Measurements from ENCODE around the gene IRF7.

IRF7 gene

DNA sequence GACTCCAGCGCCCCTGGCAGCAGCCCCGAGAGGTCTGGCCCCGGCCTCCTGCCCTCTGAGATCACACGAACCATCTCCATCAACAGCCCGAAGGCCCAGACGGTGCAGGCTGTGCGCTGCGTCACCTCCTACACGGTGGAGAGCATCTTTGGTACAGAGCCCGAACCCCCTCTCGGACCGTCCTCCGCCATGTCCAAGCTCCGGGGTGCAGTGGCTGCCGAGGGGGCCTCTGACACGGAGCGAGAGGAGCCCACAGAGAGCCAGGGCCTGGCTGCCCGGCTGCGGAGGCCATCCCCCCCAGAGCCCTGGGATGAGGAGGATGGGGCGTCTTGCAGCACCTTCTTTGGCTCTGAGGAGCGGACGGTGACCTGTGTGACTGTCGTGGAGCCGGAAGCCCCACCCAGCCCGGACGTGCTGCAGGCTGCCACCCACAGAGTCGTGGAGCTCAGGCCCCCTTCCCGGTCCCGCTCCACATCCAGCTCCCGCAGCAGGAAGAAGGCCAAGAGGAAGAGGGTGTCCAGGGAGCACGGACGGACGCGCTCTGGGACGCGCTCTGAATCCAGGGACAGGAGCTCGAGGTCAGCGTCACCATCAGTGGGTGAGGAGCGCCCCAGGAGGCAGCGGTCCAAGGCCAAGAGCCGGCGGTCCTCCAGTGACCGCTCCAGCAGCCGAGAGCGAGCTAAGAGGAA is 7.6 kb downstream of the IRF7 start:
- Histone ChIP-seq H3K4me3 (ENCODE audit: low read length) (no peak overlapping the region), H3K79me2 (ENCODE audit: low read length) (peaks cover 27% of the 10 kb centered on the region; the same call in 1 of the 2 replicates), H3K4me2 (ENCODE audit: low read depth, low read length) (no peak overlapping the region), H3K27ac (ENCODE audit: low read length) (no peak overlapping the region), H3K9ac (ENCODE audit: low read length) (no peak overlapping the region), H3K4me1 (ENCODE audit: low read length) (no peaks in the 10 kb centered on the region), H3K9me2 (replicated peaks; ENCODE audit: insufficient read depth, low read length) (no peaks in the 10 kb centered on the region), H3F3A (ENCODE audit: insufficient read depth, low read length) (no peaks in the 10 kb centered on the region), H2AFZ (ENCODE audit: low read length) (no peak overlapping the region), H4K20me1 (ENCODE audit: insufficient read depth, low read length) (no peaks in the 10 kb centered on the region), H3K36me3 (replicated peaks; ENCODE audit: insufficient read depth, low read length) (peaks cover 12% of the 10 kb centered on the region), H3K27me3 (replicated peaks; ENCODE audit: insufficient read depth, low read length) (no peaks in the 10 kb centered on the region), H3K9me3 (replicated peaks; ENCODE audit: insufficient read depth, low read length) (no peaks in the 10 kb centered on the region)
- no peak for DNase-seq
- TF ChIP-seq EZH2 (optimal IDR thresholded peaks at IDR 0.05; ENCODE audit: low read depth, low read length) (no peak), EZH2phosphoT487 (IDR thresholded peaks at IDR 0.05; ENCODE audit: low read length) (no peak), CTCF (IDR thresholded peaks at IDR 0.05; ENCODE audit: low read length) (no peak)

DNA sequence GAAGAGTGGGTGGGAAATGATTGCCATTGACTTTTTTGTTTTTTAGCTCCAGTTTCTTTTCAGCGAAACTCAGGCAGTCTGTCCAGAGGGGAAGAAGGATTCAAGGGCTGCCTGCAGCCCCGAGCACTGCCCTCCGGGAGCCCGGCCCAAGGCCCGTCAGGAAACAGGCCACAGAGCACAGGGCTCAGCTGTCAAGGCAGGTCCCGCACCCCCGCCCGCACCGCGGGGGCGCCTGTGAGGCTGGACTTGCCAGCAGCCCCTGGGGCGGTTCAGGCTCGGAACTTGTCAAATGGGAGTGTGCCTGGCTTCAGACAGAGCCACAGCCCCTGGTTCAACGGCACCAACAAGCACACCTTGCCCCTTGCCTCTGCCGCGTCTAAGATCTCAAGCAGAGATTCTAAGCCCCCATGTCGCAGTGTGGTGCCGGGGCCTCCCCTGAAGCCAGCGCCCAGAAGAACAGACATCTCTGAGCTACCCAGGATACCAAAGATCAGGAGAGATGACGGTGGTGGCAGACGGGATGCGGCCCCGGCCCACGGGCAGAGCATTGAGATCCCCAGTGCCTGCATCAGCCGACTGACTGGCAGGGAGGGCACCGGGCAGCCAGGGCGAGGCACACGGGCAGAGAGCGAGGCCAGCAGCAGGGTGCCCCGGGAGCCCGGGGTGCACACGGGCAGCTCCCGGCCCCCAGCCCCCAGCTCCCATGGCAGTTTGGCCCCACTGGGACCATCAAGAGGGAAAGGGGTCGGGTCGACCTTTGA is 8.6 kb downstream of the IRF7 start:
- Histone ChIP-seq H3K79me2 (ENCODE audit: low read length) (peaks cover 23% of the 10 kb centered on the region; the same call in 1 of the 2 replicates), H3K9ac (ENCODE audit: low read length) (no peak overlapping the region), H2AFZ (ENCODE audit: low read length) (no peak overlapping the region), H3K36me3 (replicated peaks; ENCODE audit: insufficient read depth, low read length) (peaks cover 12% of the 10 kb centered on the region; the same call in 1 of the 2 replicates), H3K9me2 (replicated peaks; ENCODE audit: insufficient read depth, low read length) (no peaks in the 10 kb centered on the region), H4K20me1 (ENCODE audit: insufficient read depth, low read length) (no peaks in the 10 kb centered on the region), H3K27me3 (replicated peaks; ENCODE audit: insufficient read depth, low read length) (no peaks in the 10 kb centered on the region), H3K4me2 (ENCODE audit: low read depth, low read length) (no peak overlapping the region), H3K4me3 (ENCODE audit: low read length) (no peak overlapping the region), H3K4me1 (ENCODE audit: low read length) (no peaks in the 10 kb centered on the region), H3K9me3 (replicated peaks; ENCODE audit: insufficient read depth, low read length) (no peaks in the 10 kb centered on the region), H3K27ac (ENCODE audit: low read length) (no peak overlapping the region), H3F3A (ENCODE audit: insufficient read depth, low read length) (no peaks in the 10 kb centered on the region)
- DNase-seq: no peak
- TF ChIP-seq CTCF (IDR thresholded peaks at IDR 0.05; ENCODE audit: low read length): no peak
- no peak for TF ChIP-seq EZH2phosphoT487 (IDR thresholded peaks at IDR 0.05; ENCODE audit: low read length)
- TF ChIP-seq EZH2 (optimal IDR thresholded peaks at IDR 0.05; ENCODE audit: low read depth, low read length): no peak

GRCh38 chr11:606245-606644 is 9.5 kb downstream of the IRF7 start:
- TF ChIP-seq EZH2phosphoT487 (IDR thresholded peaks at IDR 0.05; ENCODE audit: low read length) (no peak), CTCF (IDR thresholded peaks at IDR 0.05; ENCODE audit: low read length) (no peak), EZH2 (optimal IDR thresholded peaks at IDR 0.05; ENCODE audit: low read depth, low read length) (no peak)
- no peak overlapping the region for H3K27ac ChIP-seq (ENCODE audit: low read length)
- H2AFZ ChIP-seq (ENCODE audit: low read length): no peak overlapping the region
- no peaks in the 10 kb centered on the region for H3K9me2 ChIP-seq (replicated peaks; ENCODE audit: insufficient read depth, low read length)
- no peaks in the 10 kb centered on the region for H3K4me1 ChIP-seq (ENCODE audit: low read length)
- no peaks in the 10 kb centered on the region for H3F3A ChIP-seq (ENCODE audit: insufficient read depth, low read length)
- H3K9me3 ChIP-seq (replicated peaks; ENCODE audit: insufficient read depth, low read length): no peaks in the 10 kb centered on the region
- no peak for DNase-seq
- H3K27me3 ChIP-seq (replicated peaks; ENCODE audit: insufficient read depth, low read length): no peaks in the 10 kb centered on the region
- no peaks in the 10 kb centered on the region for H4K20me1 ChIP-seq (ENCODE audit: insufficient read depth, low read length)
- H3K36me3 ChIP-seq (replicated peaks; ENCODE audit: insufficient read depth, low read length): peaks cover 15% of the 10 kb centered on the region; the same call in 1 of the 2 replicates
- H3K4me2 ChIP-seq (ENCODE audit: low read depth, low read length): no peak overlapping the region
- H3K79me2 ChIP-seq (ENCODE audit: low read length): peaks cover 28% of the 10 kb centered on the region
- no peak overlapping the region for H3K9ac ChIP-seq (ENCODE audit: low read length)
- no peak overlapping the region for H3K4me3 ChIP-seq (ENCODE audit: low read length)
